ENCODE data around the gene PSME1. TPM values are rescaled to one million over a fixed set of nuclear protein-coding genes. Genes with fewer than 3 reads are reported as not detected.

PSME1 gene
- total and polyA plus RNA-seq, 3 experiments from 2014 or later: 343 to 1,041 (median 347) TPM

DNA sequence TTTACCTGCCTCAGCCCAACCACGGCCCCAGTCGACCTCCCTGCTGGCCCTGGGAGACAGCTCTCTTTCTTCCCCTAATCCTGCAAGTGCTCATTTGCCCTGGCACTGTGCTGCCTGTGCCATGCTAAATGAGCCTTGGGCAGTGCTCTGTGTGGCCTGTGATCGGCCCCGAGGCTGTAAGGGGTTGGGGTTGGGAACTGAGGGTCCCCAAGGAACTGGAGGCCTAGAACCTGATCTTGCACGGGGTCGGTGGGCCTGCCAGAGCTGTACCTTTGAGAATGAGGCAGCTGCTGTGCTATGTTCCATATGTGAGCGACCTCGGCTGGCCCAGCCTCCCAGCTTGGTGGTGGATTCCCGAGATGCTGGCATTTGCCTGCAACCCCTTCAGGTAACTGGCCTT is 14.1 kb downstream of the PSME1 start:
- Histone ChIP-seq H3K27me3 (ENCODE audit: insufficient read depth, low read length, poor library complexity, severe bottlenecking) (no peaks in the 10 kb centered on the region), H3K4me3 (ENCODE audit: low read length) (no peak overlapping the region), H3K27ac (ENCODE audit: low read depth, low read length) (no peak overlapping the region), H3K36me3 (ENCODE audit: insufficient read depth, low read length) (peaks cover 48% of the 10 kb centered on the region), H3K9me3 (ENCODE audit: low read length) (no peaks in the 10 kb centered on the region), H3K4me1 (ENCODE audit: insufficient read depth, low read length) (peaks cover 36% of the 10 kb centered on the region)
- no peak for DNase-seq
- Mint-ChIP-seq H3K4me1 (peaks cover 35 to 54% (median 45%) of the 10 kb centered on the region in 3 donors), H3K27me3 (no peaks in the 10 kb centered on the region), H3K27ac (no peak overlapping the region), H3K9me3 (no peaks in the 10 kb centered on the region), H3K36me3 (peaks cover 3 to 72% (median 3%) of the 10 kb centered on the region in 3 donors), H3K4me3 (peak overlapping the region in 2 of 7 donors; percentile 12 to 98)
- POLR2A ChIA-PET: interaction anchor here (0.6 kb wide), 1 partner anchor 27 kb away, joined by 3 read pairs; no protein-coding TSS in a partner anchor
- CTCF ChIA-PET: interaction anchor here (1.1 to 3.7 kb wide), 4 partner anchors 11 to 69 kb away, joined by 3 to 36 read pairs (median 6); partner anchors contain the start of genes IRF9 and PSME1

DNA sequence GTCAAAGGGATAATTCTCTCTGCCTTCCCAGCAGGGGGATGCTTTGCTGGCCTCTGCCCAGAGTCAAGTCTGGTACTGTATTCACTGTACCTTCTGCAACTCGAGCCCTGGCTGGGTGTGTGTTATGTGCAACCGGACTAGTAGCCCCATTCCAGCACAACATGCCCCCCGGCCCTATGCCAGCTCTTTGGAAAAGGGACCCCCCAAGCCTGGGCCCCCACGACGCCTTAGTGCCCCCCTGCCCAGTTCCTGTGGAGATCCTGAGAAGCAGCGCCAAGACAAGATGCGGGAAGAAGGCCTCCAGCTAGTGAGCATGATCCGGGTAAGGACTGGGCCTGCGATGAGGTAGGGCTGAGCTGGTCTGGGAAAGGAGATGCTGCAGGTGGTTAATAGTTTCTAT is 14.6 kb downstream of the PSME1 start:
- POLR2A ChIA-PET: interaction anchor here (0.5 kb wide), 1 partner anchor 1579 kb away, joined by 8 read pairs; no protein-coding TSS in a partner anchor
- H3K36me3 ChIP-seq (ENCODE audit: insufficient read depth, low read length): peaks cover 52% of the 10 kb centered on the region
- H3K4me1 Mint-ChIP-seq: peaks cover 31 to 49% (median 40%) of the 10 kb centered on the region in 3 donors

DNA sequence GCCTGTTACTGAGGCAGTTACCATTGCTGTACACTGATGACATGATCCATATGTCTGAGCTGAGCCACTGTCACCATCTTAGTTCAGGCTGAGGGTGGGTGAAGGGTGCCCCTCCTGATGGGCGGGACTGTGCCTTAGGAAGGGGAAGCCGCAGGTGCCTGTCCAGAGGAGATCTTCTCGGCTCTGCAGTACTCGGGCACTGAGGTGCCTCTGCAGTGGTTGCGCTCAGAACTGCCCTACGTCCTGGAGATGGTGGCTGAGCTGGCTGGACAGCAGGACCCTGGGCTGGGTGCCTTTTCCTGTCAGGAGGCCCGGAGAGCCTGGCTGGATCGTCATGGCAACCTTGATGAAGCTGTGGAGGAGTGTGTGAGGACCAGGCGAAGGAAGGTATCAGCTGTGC is 15.0 kb downstream of the PSME1 start:
- H3K9me3 ChIP-seq (ENCODE audit: low read length): no peaks in the 10 kb centered on the region
- Mint-ChIP-seq H3K27me3 (no peaks in the 10 kb centered on the region), H3K9me3 (no peaks in the 10 kb centered on the region), H3K4me3 (peak overlapping the region in 2 of 7 donors; percentile 36 to 98), H3K4me1 (peaks cover 27 to 44% (median 36%) of the 10 kb centered on the region in 3 donors), H3K36me3 (peaks cover 8 to 76% (median 10%) of the 10 kb centered on the region in 3 donors), H3K27ac (peak overlapping the region in 1 of 8 donors; percentile 23)
- no peak overlapping the region for H3K4me3 ChIP-seq (ENCODE audit: low read length)
- CTCF ChIA-PET: interaction anchor here (0.9 to 3.7 kb wide), 5 partner anchors 10 to 70 kb away, joined by 3 to 36 read pairs (median 4); partner anchors contain the start of genes EMC9, IRF9 and PSME1
- POLR2A ChIA-PET: interaction anchor here (0.5 kb wide), 1 partner anchor 1580 kb away, joined by 8 read pairs; no protein-coding TSS in a partner anchor
- H3K27me3 ChIP-seq (ENCODE audit: insufficient read depth, low read length, poor library complexity, severe bottlenecking): no peaks in the 10 kb centered on the region
- no peak for DNase-seq
- H3K27ac ChIP-seq (ENCODE audit: low read depth, low read length): no peak overlapping the region
- peaks cover 56% of the 10 kb centered on the region for H3K36me3 ChIP-seq (ENCODE audit: insufficient read depth, low read length)
- H3K4me1 ChIP-seq (ENCODE audit: insufficient read depth, low read length): peaks cover 27% of the 10 kb centered on the region

More for the DNA sequence above, 14.6 kb downstream of the PSME1 start:
- Histone ChIP-seq H3K9me3 (ENCODE audit: low read length) (no peaks in the 10 kb centered on the region), H3K27ac (ENCODE audit: low read depth, low read length) (no peak overlapping the region), H3K4me1 (ENCODE audit: insufficient read depth, low read length) (peaks cover 31% of the 10 kb centered on the region), H3K4me3 (ENCODE audit: low read length) (no peak overlapping the region), H3K27me3 (ENCODE audit: insufficient read depth, low read length, poor library complexity, severe bottlenecking) (no peaks in the 10 kb centered on the region)
- H3K36me3 Mint-ChIP-seq: peaks cover 4 to 76% (median 6%) of the 10 kb centered on the region in 3 donors
- peak overlapping the region in 2 of 8 donors; percentile 23 to 75 for H3K27ac Mint-ChIP-seq
- no peak for DNase-seq
- CTCF ChIA-PET: interaction anchor here (0.9 to 3.7 kb wide), 5 partner anchors 10 to 70 kb away, joined by 3 to 36 read pairs (median 4); partner anchors contain the start of genes EMC9, IRF9 and PSME1
- no peaks in the 10 kb centered on the region for H3K9me3 Mint-ChIP-seq
- no peaks in the 10 kb centered on the region for H3K27me3 Mint-ChIP-seq
- H3K4me3 Mint-ChIP-seq: peak overlapping the region in 1 of 7 donors; percentile 98

DNA sequence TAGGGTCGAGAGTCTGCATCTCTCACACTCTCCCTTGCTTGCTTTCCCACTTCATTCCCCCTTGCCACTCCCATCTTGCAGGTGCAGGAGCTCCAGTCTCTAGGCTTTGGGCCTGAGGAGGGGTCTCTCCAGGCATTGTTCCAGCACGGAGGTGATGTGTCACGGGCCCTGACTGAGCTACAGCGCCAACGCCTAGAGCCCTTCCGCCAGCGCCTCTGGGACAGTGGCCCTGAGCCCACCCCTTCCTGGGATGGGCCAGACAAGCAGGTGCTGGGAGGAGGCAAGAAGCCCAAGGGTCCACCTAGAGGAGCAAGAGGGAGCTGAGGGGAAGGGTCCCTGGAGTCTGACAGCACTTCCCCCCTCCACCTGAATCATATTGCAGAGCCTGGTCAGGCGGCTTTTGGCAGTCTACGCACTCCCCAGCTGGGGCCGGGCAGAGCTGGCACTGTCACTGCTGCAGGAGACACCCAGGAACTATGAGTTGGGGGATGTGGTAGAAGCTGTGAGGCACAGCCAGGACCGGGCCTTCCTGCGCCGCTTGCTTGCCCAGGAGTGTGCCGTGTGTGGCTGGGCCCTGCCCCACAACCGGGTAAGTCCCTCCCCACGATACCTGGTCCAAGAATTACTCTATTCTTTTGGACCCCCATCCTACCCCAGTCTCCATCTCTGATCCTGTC is 15.5 kb downstream of the PSME1 start:
- Mint-ChIP-seq H3K9me3 (no peaks in the 10 kb centered on the region), H3K27me3 (no peaks in the 10 kb centered on the region), H3K36me3 (peaks cover 8 to 74% (median 10%) of the 10 kb centered on the region in 3 donors), H3K27ac (peak overlapping the region in 1 of 8 donors; percentile 61), H3K4me1 (peaks cover 22 to 40% (median 31%) of the 10 kb centered on the region in 3 donors), H3K4me3 (peak overlapping the region in 2 of 7 donors; percentile 36 to 98)
- Histone ChIP-seq H3K36me3 (ENCODE audit: insufficient read depth, low read length) (peaks cover 56% of the 10 kb centered on the region), H3K9me3 (ENCODE audit: low read length) (no peaks in the 10 kb centered on the region), H3K4me3 (ENCODE audit: low read length) (no peak overlapping the region), H3K27me3 (ENCODE audit: insufficient read depth, low read length, poor library complexity, severe bottlenecking) (no peaks in the 10 kb centered on the region), H3K4me1 (ENCODE audit: insufficient read depth, low read length) (peaks cover 26% of the 10 kb centered on the region), H3K27ac (ENCODE audit: low read depth, low read length) (no peak overlapping the region)
- no peak for DNase-seq
- POLR2A ChIA-PET: interaction anchor here (0.5 kb wide), 2 partner anchors 24 to 1580 kb away, joined by 4 to 8 read pairs; no protein-coding TSS in a partner anchor
- CTCF ChIA-PET: interaction anchor here (0.9 to 3.7 kb wide), 6 partner anchors 9 to 93 kb away, joined by 3 to 36 read pairs (median 4); partner anchors contain the start of genes EMC9, IRF9 and PSME1

DNA sequence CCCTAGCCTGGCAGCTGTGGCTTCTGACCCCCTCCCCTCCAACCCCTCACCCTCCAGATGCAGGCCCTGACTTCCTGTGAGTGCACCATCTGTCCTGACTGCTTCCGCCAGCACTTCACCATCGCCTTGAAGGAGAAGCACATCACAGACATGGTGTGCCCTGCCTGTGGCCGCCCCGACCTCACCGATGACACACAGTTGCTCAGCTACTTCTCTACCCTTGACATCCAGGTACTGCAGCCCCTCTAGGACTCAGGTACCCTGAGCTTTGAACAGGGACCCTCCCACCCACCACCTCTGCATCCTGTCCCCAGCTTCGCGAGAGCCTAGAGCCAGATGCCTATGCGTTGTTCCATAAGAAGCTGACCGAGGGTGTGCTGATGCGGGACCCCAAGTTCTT is 19.1 kb downstream of the PSME1 start:
- POLR2A ChIA-PET: interaction anchor here (0.6 kb wide), 2 partner anchors 14 to 103 kb away, joined by 3 read pairs; no protein-coding TSS in a partner anchor

DNA sequence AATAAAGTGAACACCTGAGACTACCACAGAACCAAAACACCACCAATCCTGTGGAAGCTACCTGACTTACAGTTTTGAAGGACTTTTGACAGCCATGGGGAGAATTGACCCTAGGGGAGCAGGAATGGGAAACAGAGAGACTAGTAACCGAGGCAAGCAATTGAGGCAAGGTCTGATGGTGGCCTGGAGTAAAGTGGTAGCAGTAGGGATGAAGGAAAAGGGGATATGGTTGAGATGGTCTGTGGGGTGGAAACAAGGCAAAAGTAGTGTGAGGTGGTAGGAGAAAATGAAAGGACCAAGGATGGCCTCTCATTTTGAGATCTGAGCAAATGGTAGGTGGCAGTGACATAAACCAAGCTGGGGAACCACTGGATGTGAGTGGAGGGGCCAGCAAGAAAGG is 20.8 kb downstream of the PSME1 start:
- Histone ChIP-seq H3K4me1 (ENCODE audit: insufficient read depth, low read length) (peaks cover 8% of the 10 kb centered on the region), H3K27me3 (ENCODE audit: insufficient read depth, low read length, poor library complexity, severe bottlenecking) (no peaks in the 10 kb centered on the region), H3K4me3 (ENCODE audit: low read length) (no peak overlapping the region), H3K27ac (ENCODE audit: low read depth, low read length) (no peak overlapping the region), H3K9me3 (ENCODE audit: low read length) (no peaks in the 10 kb centered on the region), H3K36me3 (ENCODE audit: insufficient read depth, low read length) (peaks cover 43% of the 10 kb centered on the region)
- Mint-ChIP-seq H3K36me3 (peaks cover 15 to 69% (median 21%) of the 10 kb centered on the region in 3 donors), H3K27me3 (peaks cover 0 to under 1% of the 10 kb centered on the region in 2 donors), H3K27ac (peak overlapping the region in 4 of 8 donors; percentile 23 to 85 (median 72)), H3K4me1 (peaks cover 18 to 28% (median 19%) of the 10 kb centered on the region in 3 donors), H3K4me3 (peak overlapping the region in 1 of 7 donors; percentile 8), H3K9me3 (no peaks in the 10 kb centered on the region)
- no peak for DNase-seq
- ChIA-PET POLR2A (interaction anchor here (1.4 kb wide), 1 partner anchor 42 kb away, joined by 6 read pairs; the partner anchor contains the start of genes DCAF11 and NRL), CTCF (interaction anchor here (0.9 to 1.0 kb wide), 3 partner anchors 9 to 21 kb away, joined by 3 read pairs; partner anchors contain the start of genes PSME1 and RNF31)

More for the DNA sequence above, 19.1 kb downstream of the PSME1 start:
- no peaks in the 10 kb centered on the region for H3K27me3 ChIP-seq (ENCODE audit: insufficient read depth, low read length, poor library complexity, severe bottlenecking)
- no peak overlapping the region for H3K27ac ChIP-seq (ENCODE audit: low read depth, low read length)
- Mint-ChIP-seq H3K4me3 (no peak overlapping the region), H3K27me3 (no peaks in the 10 kb centered on the region), H3K36me3 (peaks cover 12 to 71% (median 14%) of the 10 kb centered on the region in 3 donors), H3K27ac (peak overlapping the region in 4 of 8 donors; percentile 24 to 91 (median 83)), H3K4me1 (peaks cover 8 to 21% (median 13%) of the 10 kb centered on the region in 3 donors), H3K9me3 (no peaks in the 10 kb centered on the region)
- DNase-seq: no peak
- peaks cover 56% of the 10 kb centered on the region for H3K36me3 ChIP-seq (ENCODE audit: insufficient read depth, low read length)
- H3K4me3 ChIP-seq (ENCODE audit: low read length): no peak overlapping the region
- H3K9me3 ChIP-seq (ENCODE audit: low read length): no peaks in the 10 kb centered on the region
- CTCF ChIA-PET: interaction anchor here (1.8 kb wide), 1 partner anchor 46 kb away, joined by 5 read pairs; no protein-coding TSS in a partner anchor
- H3K4me1 ChIP-seq (ENCODE audit: insufficient read depth, low read length): peaks cover 3% of the 10 kb centered on the region

DNA sequence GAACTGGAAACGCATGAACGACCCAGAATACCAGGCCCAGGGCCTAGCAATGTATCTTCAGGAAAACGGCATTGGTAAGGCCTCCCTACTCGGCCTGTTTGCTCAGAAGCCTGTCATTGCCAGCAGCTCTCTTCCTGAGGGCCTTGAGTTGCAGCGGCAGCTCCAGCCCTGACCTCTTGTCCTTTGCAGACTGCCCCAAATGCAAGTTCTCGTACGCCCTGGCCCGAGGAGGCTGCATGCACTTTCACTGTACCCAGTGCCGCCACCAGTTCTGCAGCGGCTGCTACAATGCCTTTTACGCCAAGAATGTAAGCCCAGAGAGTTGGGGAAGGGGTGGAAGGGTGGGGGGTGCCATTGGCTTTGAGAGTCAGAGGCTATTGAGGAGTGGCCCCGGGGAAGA is 21.3 kb downstream of the PSME1 start:
- ChIA-PET CTCF (interaction anchor here (0.9 to 1.0 kb wide), 3 partner anchors 9 to 21 kb away, joined by 3 read pairs; partner anchors contain the start of genes PSME1 and RNF31), POLR2A (interaction anchor here (1.4 kb wide), 1 partner anchor 43 kb away, joined by 6 read pairs; the partner anchor contains the start of genes DCAF11 and NRL)
- Histone ChIP-seq H3K36me3 (ENCODE audit: insufficient read depth, low read length) (peaks cover 40% of the 10 kb centered on the region), H3K4me1 (ENCODE audit: insufficient read depth, low read length) (peaks cover 13% of the 10 kb centered on the region), H3K9me3 (ENCODE audit: low read length) (no peaks in the 10 kb centered on the region), H3K27ac (ENCODE audit: low read depth, low read length) (no peak overlapping the region), H3K27me3 (ENCODE audit: insufficient read depth, low read length, poor library complexity, severe bottlenecking) (no peaks in the 10 kb centered on the region), H3K4me3 (ENCODE audit: low read length) (no peak overlapping the region)
- Mint-ChIP-seq H3K36me3 (peaks cover 15 to 70% (median 25%) of the 10 kb centered on the region in 3 donors), H3K27ac (peak overlapping the region in 4 of 8 donors; percentile 2 to 73 (median 49)), H3K27me3 (peaks cover 0 to 3% of the 10 kb centered on the region in 2 donors), H3K4me1 (peaks cover 21 to 29% (median 24%) of the 10 kb centered on the region in 3 donors), H3K9me3 (no peaks in the 10 kb centered on the region), H3K4me3 (no peak overlapping the region)
- DNase-seq: no peak
